HUES48 (cell line): ENCODE measurements around the gene CDHR5.
"Not testable (repeated sequence)": the region's sequence is repeated elsewhere in the genome, so short reads cannot be mapped to it uniquely, and the experiment has no call there.

Experiments
- H3K27ac ChIP-seq: one replicate; pipeline ENCODE4 v1.7.0; 2013; ENCODE audit warnings: low read depth, low read length, inconsistent platforms
- H3K27me3 ChIP-seq: 2 replicates; pipeline ENCODE4 v1.6.1; 2013; ENCODE audit warnings: mild to moderate bottlenecking, low read length; ENCODE audit not compliant: control insufficient read depth, insufficient read depth
- H3K36me3 ChIP-seq: 2 replicates; pipeline ENCODE4 v1.6.1; 2013; ENCODE audit warnings: low read length; ENCODE audit not compliant: control insufficient read depth, insufficient read depth
- H3K4me1 ChIP-seq: 2 replicates; pipeline ENCODE4 v1.6.1; 2013; ENCODE audit warnings: mild to moderate bottlenecking, low read length; ENCODE audit not compliant: control insufficient read depth, insufficient read depth
- H3K4me3 ChIP-seq: 2 replicates; pipeline ENCODE4 v1.5.1; 2013; ENCODE audit warnings: mild to moderate bottlenecking, low read depth, low read length
- H3K9ac ChIP-seq: 2 replicates; pipeline ENCODE4 v1.6.1; 2013; ENCODE audit warnings: mild to moderate bottlenecking, low read depth, low read length, moderate library complexity
- H3K9me3 ChIP-seq: 2 replicates; pipeline ENCODE4 v1.6.1; 2013; ENCODE audit warnings: low read length; ENCODE audit not compliant: control insufficient read depth, insufficient read depth

Gene CDHR5

GRCh38 chr11:577611-577894 is 47.2 kb downstream of the CDHR5 start:
- Histone ChIP-seq H3K4me1 (peaks cover 12% of the 10 kb centered on the region), H3K27me3 (peaks cover 16% of the 10 kb centered on the region), H3K36me3 (peaks cover 19% of the 10 kb centered on the region), H3K4me3 (peak overlapping the region; percentile 89), H3K9ac (peak overlapping the region; percentile 73; the same call in 1 of the 2 replicates), H3K9me3 (no peaks in the 10 kb centered on the region), H3K27ac (no peak overlapping the region)

DNA sequence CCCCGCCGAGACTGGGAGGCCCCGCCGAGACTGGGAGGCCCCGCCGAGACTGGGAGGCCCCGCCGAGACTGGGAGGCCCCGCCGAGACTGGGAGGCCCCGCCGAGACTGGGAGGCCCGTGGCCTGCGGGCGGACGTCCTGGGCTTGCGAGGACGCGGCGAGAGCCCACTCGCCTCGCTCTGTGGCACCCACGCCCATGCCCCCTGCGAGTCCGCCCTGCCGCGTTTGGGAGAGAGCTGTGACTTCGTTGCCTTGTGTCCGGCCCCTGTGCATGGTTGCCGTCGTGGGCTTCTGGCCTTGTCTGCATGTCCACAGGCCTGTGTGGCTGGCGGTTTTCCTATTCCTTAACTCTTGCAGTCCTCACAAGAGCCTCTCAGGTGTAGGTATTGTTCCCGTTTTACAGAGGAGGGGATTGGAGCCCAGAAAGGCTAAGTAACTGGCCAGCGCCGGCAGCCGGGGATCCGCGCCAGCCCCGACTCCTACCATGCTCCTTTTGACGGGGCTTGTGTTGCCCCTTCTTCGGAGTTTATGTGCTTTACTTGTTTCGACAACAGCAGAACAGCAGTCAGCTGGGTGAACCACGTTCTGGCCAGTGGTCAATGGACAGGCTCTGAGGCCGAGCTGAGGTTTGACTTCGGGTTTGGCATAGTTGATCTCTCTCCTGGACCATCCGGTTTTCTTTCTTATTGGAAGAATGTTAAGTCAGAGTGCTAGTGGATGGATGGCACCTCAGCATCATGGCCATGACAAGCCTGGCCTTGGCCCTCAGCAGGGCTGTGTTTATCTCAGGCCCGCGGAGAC is 47.7 kb downstream of the CDHR5 start:
- H3K4me1 ChIP-seq: peaks cover 13% of the 10 kb centered on the region
- peaks cover 15% of the 10 kb centered on the region for H3K36me3 ChIP-seq

DNA sequence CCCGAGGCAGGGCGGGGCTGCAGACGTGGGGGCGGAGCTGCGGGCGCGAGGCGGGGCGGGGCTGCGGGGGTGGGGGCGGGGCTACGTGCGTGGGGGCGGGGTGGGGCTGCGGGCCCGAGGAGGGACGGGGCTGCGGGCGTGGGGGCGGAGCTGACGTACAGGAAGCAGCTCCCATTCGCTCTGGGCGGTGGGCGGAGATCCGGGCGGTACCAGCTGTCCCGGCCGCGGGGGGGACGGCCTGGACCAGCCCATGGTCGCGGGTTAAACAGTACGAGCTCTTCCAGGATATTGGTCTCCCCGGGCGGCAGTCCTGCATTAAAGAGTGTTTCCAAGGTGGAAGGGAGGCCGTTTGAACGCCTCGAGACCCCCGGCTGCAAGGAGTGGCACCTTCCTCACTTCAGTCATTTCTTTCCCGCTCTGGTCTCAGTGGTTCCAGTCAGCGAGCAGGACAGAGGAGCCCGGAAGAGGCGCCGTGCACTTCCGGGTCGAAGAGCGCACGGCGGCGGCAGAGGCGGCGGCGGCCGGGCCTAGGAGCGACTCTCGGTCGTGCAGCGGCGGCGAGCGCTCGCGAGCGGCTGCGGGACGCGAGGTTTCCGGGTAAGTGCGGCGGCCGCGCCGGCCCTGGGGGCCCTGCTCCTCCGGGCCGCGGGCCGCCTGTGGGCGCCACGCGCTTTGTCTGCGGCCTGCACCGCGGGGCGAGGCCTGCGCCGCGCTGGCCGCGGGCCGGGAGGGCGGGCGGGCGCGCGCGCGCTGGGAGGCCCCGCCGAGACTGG is 48.6 kb downstream of the CDHR5 start, which contains the start of gene PHRF1:
Gene PHRF1 (plus strand): TSS at position 475 of the 773 bp plus-strand sequence. CDS start 5,043 bp downstream, outside the sequence.
- H3K4me1 ChIP-seq: peaks cover 18% of the 10 kb centered on the region
- H3K27ac ChIP-seq: peak within 1 kb of the TSS; percentile 97
- H3K27me3 ChIP-seq: peaks cover 16% of the 10 kb centered on the region
- peaks cover 7% of the 10 kb centered on the region; the same call in 1 of the 2 replicates for H3K36me3 ChIP-seq
- H3K9ac ChIP-seq: peak within 1 kb of the TSS; percentile 99
- H3K9me3 ChIP-seq: no peaks in the 10 kb centered on the region
- H3K4me3 ChIP-seq: peak within 1 kb of the TSS; percentile 97

More for the DNA sequence above, 47.7 kb downstream of the CDHR5 start:
- Histone ChIP-seq H3K27ac (peak overlapping the region; percentile 35), H3K4me3 (peak overlapping the region; percentile 89), H3K9ac (peak overlapping the region; percentile 73), H3K27me3 (peaks cover 16% of the 10 kb centered on the region), H3K9me3 (no peaks in the 10 kb centered on the region)

DNA sequence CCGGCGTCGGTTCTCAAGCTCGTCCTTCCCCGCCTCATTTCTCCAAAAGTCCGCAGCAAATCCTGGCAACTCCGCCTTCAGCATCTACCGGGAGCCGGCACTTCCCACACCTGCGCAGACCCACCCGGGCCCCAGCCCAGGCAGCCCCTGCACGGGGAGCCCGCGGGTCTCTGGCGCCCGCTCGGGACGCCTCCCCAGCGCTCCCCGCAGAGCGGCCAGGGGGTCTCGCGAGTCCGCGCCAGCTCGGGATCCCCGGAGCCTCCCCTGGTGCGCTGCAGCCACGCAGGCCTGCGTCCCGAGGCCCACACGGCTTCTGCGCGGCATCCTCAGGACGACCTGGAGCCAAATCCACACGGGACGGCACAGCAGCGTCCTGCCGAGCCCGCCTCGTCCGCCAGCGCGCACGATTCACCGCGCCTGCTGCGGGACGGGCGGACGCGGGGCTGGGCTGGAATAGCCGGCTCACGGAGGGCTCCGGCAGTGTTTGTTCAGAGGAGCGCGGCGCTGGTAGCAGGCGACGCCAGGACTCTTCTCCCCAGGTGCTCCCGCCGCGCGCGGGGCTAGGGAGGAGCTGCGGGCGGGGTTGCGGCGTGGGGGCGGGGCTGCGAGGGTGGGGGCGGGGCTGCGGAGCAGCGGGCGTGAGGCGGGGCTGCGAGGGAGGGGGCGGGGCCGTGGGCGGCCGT is 49.3 kb downstream of the CDHR5 start:
- H3K27ac ChIP-seq: peak overlapping the region; percentile 20
- peaks cover 16% of the 10 kb centered on the region for H3K27me3 ChIP-seq
- peaks cover 20% of the 10 kb centered on the region for H3K4me1 ChIP-seq
- H3K36me3 ChIP-seq: peaks cover 6% of the 10 kb centered on the region; the same call in 1 of the 2 replicates
- peak overlapping the region; percentile 76 for H3K4me3 ChIP-seq
- H3K9me3 ChIP-seq: no peaks in the 10 kb centered on the region
- H3K9ac ChIP-seq: peak overlapping the region; percentile 30; the same call in 1 of the 2 replicates

- Histone ChIP-seq H3K9me3 (no peaks in the 10 kb centered on the region), H3K9ac (no peak overlapping the region), H3K27ac (no peak overlapping the region), H3K4me3 (peak overlapping the region; percentile 76), H3K4me1 (peaks cover 20% of the 10 kb centered on the region), H3K27me3 (peaks cover 16% of the 10 kb centered on the region), H3K36me3 (peaks cover 4% of the 10 kb centered on the region; the same call in 1 of the 2 replicates)
These were observed 50.0 kb downstream of the CDHR5 start for GRCh38 chr11:574632-575312.

DNA sequence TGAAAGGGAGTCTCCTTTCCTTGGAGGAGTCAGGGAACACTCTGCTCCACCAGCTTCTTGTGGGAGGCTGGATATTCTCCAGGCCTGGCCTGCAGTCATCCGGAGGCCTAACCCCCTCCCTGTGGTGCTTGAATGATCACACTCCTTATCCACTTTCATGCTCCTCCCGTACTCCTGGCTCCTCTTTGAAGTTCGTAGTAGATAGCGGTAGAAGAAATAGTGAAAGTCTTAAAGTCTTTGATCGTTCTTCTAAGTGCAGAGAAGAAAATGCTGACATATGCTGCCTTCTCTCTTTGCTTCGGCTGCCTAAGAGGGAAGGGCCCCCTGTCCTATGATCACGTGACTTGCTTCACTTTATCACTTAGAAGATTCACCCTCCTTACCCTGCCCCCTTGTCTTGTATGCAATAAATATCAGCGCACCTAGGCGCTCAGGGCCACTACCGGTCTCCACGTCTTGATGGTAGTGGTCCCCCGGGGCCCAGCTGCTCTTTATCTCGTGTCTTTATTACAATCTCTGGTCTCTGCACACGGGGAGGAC is 50.7 kb downstream of the CDHR5 start:
- H3K9me3 ChIP-seq, H3K9ac ChIP-seq, H3K36me3 ChIP-seq, H3K27ac ChIP-seq: not testable (repeated sequence)
- H3K4me3 ChIP-seq: 0 out of 2 replicates have a peak overlapping the region, but pooled peaks have one; percentile 76
- H3K27me3 ChIP-seq: peaks cover 16% of the 10 kb centered on the region
- H3K4me1 ChIP-seq: peaks cover 20% of the 10 kb centered on the region

- Histone ChIP-seq H3K36me3 (peaks cover under 1% of the 10 kb centered on the region; the same call in 1 of the 2 replicates), H3K27me3 (peaks cover 16% of the 10 kb centered on the region), H3K9ac (no peak overlapping the region), H3K4me1 (peaks cover 20% of the 10 kb centered on the region), H3K27ac (no peak overlapping the region), H3K9me3 (no peaks in the 10 kb centered on the region), H3K4me3 (no peak overlapping the region)
These were observed 51.5 kb downstream of the CDHR5 start for GRCh38 chr11:573146-573759.

DNA sequence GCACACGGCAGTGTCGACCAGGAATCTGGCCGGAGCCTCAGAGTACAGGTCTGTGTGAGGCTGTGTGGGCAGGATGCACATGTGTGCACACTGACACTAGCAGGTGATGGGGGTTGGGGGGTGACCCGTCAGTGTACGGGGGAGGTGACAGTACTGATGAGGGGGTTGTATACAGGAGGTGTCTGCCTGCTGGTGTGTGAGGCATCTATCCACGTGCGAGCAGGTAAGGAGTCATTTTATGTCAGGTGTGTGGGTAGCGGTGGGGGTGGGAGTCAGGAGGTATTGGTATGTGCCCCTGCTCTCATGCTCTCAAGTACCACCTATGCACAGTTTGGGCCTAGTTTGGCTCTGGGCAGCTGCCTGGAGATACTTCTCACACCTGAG is 53.0 kb downstream of the CDHR5 start:
- no peak overlapping the region for H3K9ac ChIP-seq
- H3K9me3 ChIP-seq: no peaks in the 10 kb centered on the region
- peaks cover 16% of the 10 kb centered on the region for H3K27me3 ChIP-seq
- peak overlapping the region; percentile 67 for H3K27ac ChIP-seq
- H3K4me3 ChIP-seq: no peak overlapping the region
- H3K36me3 ChIP-seq: no peaks in the 10 kb centered on the region
- peaks cover 14% of the 10 kb centered on the region for H3K4me1 ChIP-seq

DNA sequence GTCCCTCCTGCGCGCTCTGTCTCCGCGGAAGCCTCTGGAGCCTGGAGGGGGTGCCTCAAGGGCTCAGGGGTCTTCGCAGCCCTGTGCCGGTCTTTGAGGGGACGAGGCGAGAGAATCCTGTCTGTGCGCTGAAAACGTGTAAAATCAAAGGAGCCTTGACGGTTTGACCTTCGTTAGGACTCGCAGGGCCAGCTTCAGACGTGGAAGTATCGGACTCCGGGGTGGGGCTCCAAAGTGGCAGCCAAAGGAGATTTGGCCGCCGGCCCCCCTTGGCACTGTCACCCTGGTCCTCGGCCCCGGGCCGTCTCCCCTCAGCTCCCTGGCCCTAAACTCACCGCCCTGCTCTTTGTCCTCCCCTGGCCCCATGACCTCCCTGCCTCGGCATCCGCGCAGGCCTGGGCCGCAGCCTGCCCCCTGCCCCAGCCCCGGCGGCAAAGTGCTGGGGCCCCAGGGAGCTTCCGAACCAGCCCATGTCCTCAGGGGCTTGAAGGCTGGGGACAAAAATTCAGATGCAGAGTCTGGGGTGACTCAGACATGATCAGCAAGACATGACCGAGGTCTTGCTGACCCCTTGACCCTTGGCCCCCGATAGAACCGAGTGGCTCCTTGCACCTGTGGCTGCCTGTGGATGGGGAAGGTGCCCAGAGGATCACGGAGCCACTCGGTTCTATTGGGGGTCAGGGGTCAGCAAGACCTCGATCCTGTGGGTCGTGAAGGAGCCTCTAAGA is 55.4 kb downstream of the CDHR5 start:
- Histone ChIP-seq H3K4me3 (peak overlapping the region; percentile 62), H3K36me3 (no peaks in the 10 kb centered on the region), H3K9me3 (no peaks in the 10 kb centered on the region), H3K4me1 (peaks cover 12% of the 10 kb centered on the region), H3K9ac (no peak overlapping the region), H3K27ac (no peak overlapping the region), H3K27me3 (peaks cover 3% of the 10 kb centered on the region)
